H1 (cell line): ENCODE data around the gene SND1. TPM values are rescaled to one million over a fixed set of nuclear protein-coding genes. Genes with fewer than 3 reads are reported as not detected.

ENCODE experiments used
- CTCF ChIA-PET: fragments of 300-600 bp; sonication (Branson Sonifier 250); formaldehyde crosslinking; loops from one replicate; lab custom pipeline; 2021; ENCODE audit not compliant: partially characterized antibody; lab: Charles Lee
- POLR2A ChIA-PET: fragments of 300-600 bp; sonication (Branson Sonifier 250); formaldehyde crosslinking; loops from one replicate; lab custom pipeline; 2021; ENCODE audit warnings: inconsistent platforms; ENCODE audit not compliant: partially characterized antibody; lab: Charles Lee
- DNase-seq, 2 experiments: peaks; one replicate each; pipeline versions ENCODE4 v3.0.0 to v3.0.0-alpha.2; 2010 to 2022; ENCODE audit warnings: low spot score in 2 of 2, low read depth in 1 of 2, mixed read lengths in 1 of 2
- FAIRE-seq: peaks from 2 replicates; lab custom pipeline; 2011; peaks lifted over from hg19 to GRCh38; lab: Jason Lieb, UNC
- H2AFZ ChIP-seq: 2 replicates; pipeline ENCODE4 v1.8.1; 2012; ENCODE audit warnings: low read length, inconsistent platforms
- H2AK5ac ChIP-seq: 2 replicates; pipeline ENCODE4 v1.6.1; 2013; ENCODE audit warnings: low read depth, low read length
- H2BK120ac ChIP-seq: replicated peaks from 2 replicates; pipeline ENCODE3; 2013; ENCODE audit warnings: low read depth, low read length, inconsistent platforms
- H2BK12ac ChIP-seq: 2 replicates; pipeline ENCODE4 v1.6.1; 2013; ENCODE audit warnings: low read depth, low read length
- H2BK15ac ChIP-seq: 2 replicates; pipeline ENCODE4 v1.6.1; 2013; ENCODE audit warnings: low read length
- H2BK20ac ChIP-seq: 2 replicates; pipeline ENCODE4 v1.6.1; 2013; ENCODE audit warnings: low read length
- H2BK5ac ChIP-seq: 2 replicates; pipeline ENCODE4 v1.6.1; 2013; ENCODE audit warnings: low read depth, low read length
- H3K14ac ChIP-seq: 2 replicates; pipeline ENCODE4 v1.6.1; 2013; ENCODE audit warnings: inconsistent platforms; ENCODE audit not compliant: insufficient read length
- H3K18ac ChIP-seq: 2 replicates; pipeline ENCODE4 v1.6.1; 2013; ENCODE audit warnings: low read length; ENCODE audit errors: extremely low read depth
- H3K23ac ChIP-seq: 2 replicates; pipeline ENCODE4 v1.6.1; 2013; ENCODE audit warnings: inconsistent platforms; ENCODE audit not compliant: insufficient read length
- H3K23me2 ChIP-seq: 2 replicates; pipeline ENCODE4 v1.6.1; 2013; ENCODE audit warnings: low read depth, low read length
- H3K27ac ChIP-seq: 2 replicates; pipeline ENCODE4 v1.6.1; 2011; ENCODE audit warnings: low read depth, low read length, inconsistent platforms
- H3K27me3 ChIP-seq, 4 experiments: replicated peaks in 1 of 4; 1 replicate in 1 of 4; 2 replicates in 3 of 4; pipeline versions ENCODE4 v1.6.1 to v1.8.1; 2011 to 2013; ENCODE audit warnings: low read length in 3 of 4, mild to moderate bottlenecking in 3 of 4, inconsistent platforms in 2 of 4, mixed read lengths in 2 of 4, moderate library complexity in 1 of 4; ENCODE audit not compliant: control insufficient read depth in 3 of 4, insufficient read depth in 3 of 4; ENCODE audit errors: extremely low read depth in 1 of 4
- H3K36me3 ChIP-seq, 4 experiments: 2 replicates each; pipeline versions ENCODE4 v1.6.1 to v1.8.1; 2011 to 2013; ENCODE audit warnings: mild to moderate bottlenecking in 4 of 4, low read length in 3 of 4, moderate library complexity in 2 of 4, control low read depth in 1 of 4, inconsistent platforms in 1 of 4; ENCODE audit not compliant: insufficient read depth in 4 of 4, control insufficient read depth in 2 of 4
- H3K4ac ChIP-seq: replicated peaks from 2 replicates; pipeline ENCODE3; 2013; ENCODE audit warnings: low read length, low read depth, mixed read lengths, inconsistent platforms; ENCODE audit not compliant: insufficient read length
- H3K4me1 ChIP-seq, 4 experiments: replicated peaks in 1 of 4; 1 replicate in 1 of 4; 2 replicates in 3 of 4; pipeline versions ENCODE4 v1.6.1 to v1.8.1; 2011 to 2013; ENCODE audit warnings: low read length in 3 of 4, inconsistent platforms in 2 of 4, mixed read lengths in 1 of 4; ENCODE audit not compliant: insufficient read depth in 4 of 4, control insufficient read depth in 3 of 4
- H3K4me2 ChIP-seq, 2 experiments: 2 replicates each; pipeline versions ENCODE4 v1.6.1 to v1.8.1; 2011 to 2013; ENCODE audit warnings: low read depth in 2 of 2, low read length in 2 of 2, control low read depth in 1 of 2, inconsistent platforms in 1 of 2, mild to moderate bottlenecking in 1 of 2; ENCODE audit not compliant: insufficient read depth in 1 of 2
- H3K4me3 ChIP-seq, 4 experiments: fragments of 200-600, 300-600 bp in 1 of 4; sonication (generic), shearing (Covaris generic), sonication (Bioruptor Twin) in 1 of 4; 2 replicates each; pipeline versions ENCODE4 v1.5.1 to v1.8.1; 2011 to 2016; ENCODE audit warnings: low read length in 4 of 4, low read depth in 3 of 4, control low read depth in 2 of 4, inconsistent platforms in 2 of 4, mild to moderate bottlenecking in 2 of 4, mixed read lengths in 1 of 4, moderate library complexity in 1 of 4; ENCODE audit not compliant: insufficient read depth in 2 of 4; ENCODE audit errors: extremely low read depth in 1 of 4
- H3K56ac ChIP-seq: replicated peaks from 2 replicates; pipeline ENCODE3; 2013; ENCODE audit warnings: low read depth, mild to moderate bottlenecking, mixed read lengths, low read length, inconsistent platforms; ENCODE audit not compliant: insufficient read length
- H3K79me1 ChIP-seq: 2 replicates; pipeline ENCODE4 v1.6.1; 2013; ENCODE audit warnings: low read depth, low read length, control low read depth
- H3K79me2 ChIP-seq, 2 experiments: 2 replicates each; pipeline versions ENCODE4 v1.6.1 to v1.8.1; 2012 to 2013; ENCODE audit warnings: low read length in 2 of 2, mild to moderate bottlenecking in 2 of 2, inconsistent platforms in 1 of 2; ENCODE audit not compliant: insufficient read depth in 2 of 2, control insufficient read depth in 1 of 2
- H3K9ac ChIP-seq, 4 experiments: replicated peaks in 1 of 4; 1 replicate in 1 of 4; 2 replicates in 3 of 4; pipeline versions ENCODE4 v1.6.1 to v1.8.1; 2011 to 2013; ENCODE audit warnings: low read depth in 3 of 4, low read length in 3 of 4, control low read depth in 2 of 4, mild to moderate bottlenecking in 2 of 4, moderate library complexity in 2 of 4, inconsistent platforms in 1 of 4; ENCODE audit errors: extremely low read depth in 1 of 4
- H3K9me3 ChIP-seq, 2 experiments: 2 replicates each; pipeline versions ENCODE4 v1.6.1 to v1.8.1; 2012 to 2013; ENCODE audit warnings: mild to moderate bottlenecking in 2 of 2, moderate library complexity in 2 of 2, control low read depth in 1 of 2, inconsistent platforms in 1 of 2, low read depth in 1 of 2, low read length in 1 of 2, mixed read lengths in 1 of 2; ENCODE audit not compliant: insufficient read depth in 2 of 2
- H4K20me1 ChIP-seq, 2 experiments: replicated peaks in 1 of 2; 2 replicates each; pipeline versions ENCODE3 to v1.8.1; 2011 to 2013; ENCODE audit warnings: inconsistent platforms in 2 of 2, low read length in 2 of 2, mild to moderate bottlenecking in 1 of 2; ENCODE audit not compliant: insufficient read depth in 2 of 2, control insufficient read depth in 1 of 2
- H4K5ac ChIP-seq: 2 replicates; pipeline ENCODE4 v1.6.1; 2013; ENCODE audit warnings: low read length, low read depth, mixed read lengths, inconsistent platforms; ENCODE audit not compliant: insufficient read length
- H4K8ac ChIP-seq: 2 replicates; pipeline ENCODE4 v1.8.0; 2013; ENCODE audit warnings: mild to moderate bottlenecking, moderate library complexity, low read length, inconsistent platforms; ENCODE audit not compliant: insufficient read depth; ENCODE audit errors: extremely low read depth
- H4K91ac ChIP-seq: replicated peaks from 2 replicates; pipeline ENCODE3; 2013; ENCODE audit warnings: low read length, mixed read lengths, inconsistent platforms; ENCODE audit not compliant: insufficient read length
- BACH1 ChIP-seq: IDR thresholded peaks from 2 replicates; pipeline ENCODE4 v1.6.1; 2012; ENCODE audit warnings: low read length, improper control_type of control experiment
- BCL11A ChIP-seq, 2 experiments: IDR thresholded peaks; one replicate each; pipeline ENCODE4 v1.6.1; 2011; ENCODE audit warnings: low read depth in 2 of 2, low read length in 2 of 2, mild to moderate bottlenecking in 2 of 2
- CHD1 ChIP-seq: IDR thresholded peaks from 2 replicates; pipeline ENCODE4 v1.6.1; 2012; ENCODE audit warnings: low read depth, low read length, improper control_type of control experiment
- E2F6 ChIP-seq: IDR thresholded peaks from 2 replicates; pipeline ENCODE4 v1.6.1; 2012; ENCODE audit warnings: inconsistent platforms
- HDAC6 ChIP-seq: IDR thresholded peaks from one replicate; pipeline ENCODE4 v1.7.1; 2012; ENCODE audit warnings: low read depth, mild to moderate bottlenecking, inconsistent platforms, low read length, moderate library complexity
- JUN ChIP-seq: IDR thresholded peaks from 2 replicates; pipeline ENCODE4 v1.6.1; 2011; ENCODE audit warnings: low read depth, mild to moderate bottlenecking, improper control_type of control experiment, low read length
- KDM4A ChIP-seq: IDR thresholded peaks from one replicate; pipeline ENCODE4 v1.7.1; 2012; ENCODE audit warnings: low read depth, mild to moderate bottlenecking, moderate library complexity, low read length, inconsistent platforms; ENCODE audit not compliant: severe bottlenecking
- MAFK ChIP-seq: IDR thresholded peaks from 2 replicates; pipeline ENCODE4 v1.6.1; 2012; ENCODE audit warnings: low read depth, mild to moderate bottlenecking, improper control_type of control experiment, low read length
- RXRA ChIP-seq: IDR thresholded peaks from 2 replicates; pipeline ENCODE4 v1.6.1; 2011; ENCODE audit warnings: low read depth, mild to moderate bottlenecking, low read length, moderate library complexity; ENCODE audit not compliant: insufficient read depth
- SAP30 ChIP-seq: fragments of 300-600 bp; sonication (generic); IDR thresholded peaks from 2 replicates; pipeline ENCODE4 v1.7.1; 2012; ENCODE audit warnings: low read length, moderate library complexity, mild to moderate bottlenecking, inconsistent platforms; ENCODE audit not compliant: insufficient read depth, insufficient replicate concordance
- SUZ12 ChIP-seq: fragments of 200-600 bp; sonication (generic); IDR thresholded peaks from 2 replicates; pipeline ENCODE4 v1.6.1; 2012; ENCODE audit warnings: mild to moderate bottlenecking, inconsistent platforms, low read length, moderate library complexity, mixed read lengths
- WGBS, 2 experiments: shearing (Covaris generic) in 1 of 2; methylation state at CpG; one replicate each; pipeline versions ENCODE4 v1.1.6 to v1.1.7; 2013 to 2015; ENCODE audit warnings: low lambda C conversion rate in 2 of 2, mixed read lengths in 2 of 2, inconsistent platforms in 1 of 2, low coverage in 1 of 2, missing lambda C conversion rate in 1 of 2; ENCODE audit not compliant: insufficient replicate concordance in 2 of 2, insufficient coverage in 1 of 2, insufficient read length in 1 of 2; ENCODE audit errors: extremely low coverage in 1 of 2, missing lambda C conversion rate in 1 of 2; 5-methylcytosine and 5-hydroxymethylcytosine counted together
- polyA plus RNA-seq, 7 experiments: library from polyadenylated mRNA; depleted of rRNA in 3 of 7; stranded (reverse) in 5 of 7; unstranded in 2 of 7; fragments of >200 nt in 5 of 7; fragments of 200-250 nt in 2 of 7; gene quantifications; 1 replicate in 5 of 7; 2 replicates in 1 of 7; 4 replicates in 1 of 7; pipeline versions ENCODE4 v1.2.1 to v1.2.3, GENCODE V29; 2011 to 2013; ENCODE audit warnings: missing spikeins in 2 of 7, mixed read lengths in 2 of 7
- total RNA-seq: library from RNA; stranded (reverse); fragmentation: NEBNext Ultra II Directional; extraction: Animal tissue kit (Norgen Biotek cat#: 25700); gene quantifications from 2 replicates; pipeline ENCODE4 v1.2.1, GENCODE V29; 2021

Gene SND1
- total and polyA plus RNA-seq, 2 of the 8 experiments (the other 6 are each of a cell fraction or from before 2014, with no cell fraction given), result 122 to 290 TPM

GRCh38 chr7:127955051-127955531 lies 303.1 kb downstream of the SND1 start:
- Histone ChIP-seq H3K4me3 (no peak overlapping the region), H3K4me1 (peaks cover 0 to 5% (median 1%) of the 10 kb centered on the region in 4 experiments; a peak in 3 of 7 replicates), H2BK120ac (no peak overlapping the region), H3K56ac (no peak overlapping the region), H4K91ac (no peak overlapping the region), H3K4me2 (no peak overlapping the region), H2AK5ac (no peak overlapping the region), H3K23me2 (no peaks in the 10 kb centered on the region; the same call in 1 of the 2 replicates), H3K79me2 (no peaks in the 10 kb centered on the region), H3K27ac (no peak overlapping the region), H2BK15ac (no peak overlapping the region), H3K79me1 (peaks cover 2% of the 10 kb centered on the region; the same call in 1 of the 2 replicates), H4K5ac (no peak overlapping the region), H3K18ac (no peak overlapping the region), H2BK20ac (no peak overlapping the region), H3K9ac (no peak overlapping the region), H2BK12ac (no peak overlapping the region), H2BK5ac (no peak overlapping the region), H3K9me3 (no peaks in the 10 kb centered on the region), H4K8ac (no peak overlapping the region; the same call in 1 of the 2 replicates), H3K14ac (no peak overlapping the region), H3K23ac (no peak overlapping the region), H3K27me3 (no peaks in the 10 kb centered on the region), H3K36me3 (peaks cover 0 to 2% (median 0%) of the 10 kb centered on the region in 4 experiments; a peak in 1 of 8 replicates), H3K4ac (no peak overlapping the region), H4K20me1 (no peaks in the 10 kb centered on the region), H2AFZ (no peak overlapping the region)
- ChIA-PET CTCF (interaction anchor here (0.6 to 1.8 kb wide), 6 partner anchors 16 to 95 kb away, joined by 3 to 10 read pairs (median 4); no protein-coding TSS in a partner anchor), POLR2A (interaction anchor here (1.0 to 1.7 kb wide), 2 partner anchors 14 to 22 kb away, joined by 3 to 4 read pairs; no protein-coding TSS in a partner anchor)
- no peak for TF ChIP-seq MAFK
- TF ChIP-seq KDM4A, result no peak
- no peak for TF ChIP-seq JUN
- TF ChIP-seq HDAC6, result no peak
- no peak for TF ChIP-seq BACH1
- no peak for TF ChIP-seq SUZ12
- no peak for TF ChIP-seq CHD1
- TF ChIP-seq BCL11A (IDR thresholded peaks at IDR 0.05; ENCODE audit: low read depth in 2 of 2, low read length in 2 of 2), result no peak
- no peak for TF ChIP-seq SAP30
- TF ChIP-seq E2F6, result no peak
- TF ChIP-seq RXRA, result no peak
- FAIRE-seq (no peak), DNase-seq (no peak)
- WGBS, 2 experiments, result 96% methylated on average over 7 of the region's 7 CpGs; no CpG with 5 or more reads in 1 of the 2 experiments
